ENCODE measurements around the gene ENGASE. TPM values are rescaled to one million over a fixed set of nuclear protein-coding genes. Genes with fewer than 3 reads are reported as not detected.

ENGASE gene
- total RNA-seq, 1 donor from 2014 or later: 38.4 TPM

- no peaks in the 10 kb centered on the region for H3K9me3 Mint-ChIP-seq (ENCODE audit: unreplicated experiment)
- no peaks in the 10 kb centered on the region for H3K4me1 Mint-ChIP-seq (ENCODE audit: unreplicated experiment)
- H3K27me3 Mint-ChIP-seq (ENCODE audit: unreplicated experiment): no peaks in the 10 kb centered on the region
- no peak overlapping the region for H3K27ac Mint-ChIP-seq (ENCODE audit: unreplicated experiment)
- DNase-seq (ENCODE audit: extremely low spot score, unreplicated experiment): no peak
- TF ChIP-seq CTCF (IDR thresholded peaks at IDR 0.05): no peak
- H3K36me3 Mint-ChIP-seq (ENCODE audit: unreplicated experiment): peaks cover 24% of the 10 kb centered on the region
- no peak overlapping the region for H3K4me3 Mint-ChIP-seq (ENCODE audit: unreplicated experiment)
Measured at GRCh38 chr17:79083191-79083971, 8.8 kb downstream of the ENGASE start.

GRCh38 chr17:79084291-79085153 is 9.9 kb downstream of the ENGASE start:
- H3K4me1 Mint-ChIP-seq (ENCODE audit: unreplicated experiment): no peaks in the 10 kb centered on the region
- H3K36me3 Mint-ChIP-seq (ENCODE audit: unreplicated experiment): peaks cover 20% of the 10 kb centered on the region
- H3K27ac Mint-ChIP-seq (ENCODE audit: unreplicated experiment): no peak overlapping the region
- no peak for TF ChIP-seq CTCF (IDR thresholded peaks at IDR 0.05)
- no peak for DNase-seq (ENCODE audit: extremely low spot score, unreplicated experiment)
- H3K4me3 Mint-ChIP-seq (ENCODE audit: unreplicated experiment): no peak overlapping the region
- no peaks in the 10 kb centered on the region for H3K9me3 Mint-ChIP-seq (ENCODE audit: unreplicated experiment)
- no peaks in the 10 kb centered on the region for H3K27me3 Mint-ChIP-seq (ENCODE audit: unreplicated experiment)

- Mint-ChIP-seq H3K4me1 (ENCODE audit: unreplicated experiment) (no peaks in the 10 kb centered on the region), H3K27me3 (ENCODE audit: unreplicated experiment) (no peaks in the 10 kb centered on the region), H3K36me3 (ENCODE audit: unreplicated experiment) (peaks cover 15% of the 10 kb centered on the region), H3K27ac (ENCODE audit: unreplicated experiment) (no peak overlapping the region), H3K9me3 (ENCODE audit: unreplicated experiment) (no peaks in the 10 kb centered on the region), H3K4me3 (ENCODE audit: unreplicated experiment) (no peak overlapping the region)
- no peak for TF ChIP-seq CTCF (IDR thresholded peaks at IDR 0.05)
- DNase-seq (ENCODE audit: extremely low spot score, unreplicated experiment): no peak
Measured at GRCh38 chr17:79085154-79085920, 10.7 kb downstream of the ENGASE start.

GRCh38 chr17:79085921-79086551 is 11.4 kb downstream of the ENGASE start:
- Mint-ChIP-seq H3K4me1 (ENCODE audit: unreplicated experiment) (peaks cover 1% of the 10 kb centered on the region), H3K4me3 (ENCODE audit: unreplicated experiment) (no peak overlapping the region), H3K9me3 (ENCODE audit: unreplicated experiment) (no peaks in the 10 kb centered on the region), H3K27ac (ENCODE audit: unreplicated experiment) (no peak overlapping the region), H3K27me3 (ENCODE audit: unreplicated experiment) (no peaks in the 10 kb centered on the region), H3K36me3 (ENCODE audit: unreplicated experiment) (peaks cover 11% of the 10 kb centered on the region)
- TF ChIP-seq CTCF (IDR thresholded peaks at IDR 0.05): no peak
- no peak for DNase-seq (ENCODE audit: extremely low spot score, unreplicated experiment)
